GM19239 (cell line): ENCODE measurements around the gene KRTAP10-2.
"Not testable (repeated sequence)": the region's sequence is repeated elsewhere in the genome, so short reads cannot be mapped to it uniquely, and the experiment has no call there.

Source experiments
- DNase-seq: peaks from one replicate; pipeline ENCODE4 v3.0.0; 2011; ENCODE audit warnings: low spot score; ENCODE audit not compliant: insufficient read length
- FAIRE-seq: peaks from 2 replicates; lab custom pipeline; 2011; peaks lifted over from hg19 to GRCh38; lab: Jason Lieb, UNC

Gene KRTAP10-2

DNA sequence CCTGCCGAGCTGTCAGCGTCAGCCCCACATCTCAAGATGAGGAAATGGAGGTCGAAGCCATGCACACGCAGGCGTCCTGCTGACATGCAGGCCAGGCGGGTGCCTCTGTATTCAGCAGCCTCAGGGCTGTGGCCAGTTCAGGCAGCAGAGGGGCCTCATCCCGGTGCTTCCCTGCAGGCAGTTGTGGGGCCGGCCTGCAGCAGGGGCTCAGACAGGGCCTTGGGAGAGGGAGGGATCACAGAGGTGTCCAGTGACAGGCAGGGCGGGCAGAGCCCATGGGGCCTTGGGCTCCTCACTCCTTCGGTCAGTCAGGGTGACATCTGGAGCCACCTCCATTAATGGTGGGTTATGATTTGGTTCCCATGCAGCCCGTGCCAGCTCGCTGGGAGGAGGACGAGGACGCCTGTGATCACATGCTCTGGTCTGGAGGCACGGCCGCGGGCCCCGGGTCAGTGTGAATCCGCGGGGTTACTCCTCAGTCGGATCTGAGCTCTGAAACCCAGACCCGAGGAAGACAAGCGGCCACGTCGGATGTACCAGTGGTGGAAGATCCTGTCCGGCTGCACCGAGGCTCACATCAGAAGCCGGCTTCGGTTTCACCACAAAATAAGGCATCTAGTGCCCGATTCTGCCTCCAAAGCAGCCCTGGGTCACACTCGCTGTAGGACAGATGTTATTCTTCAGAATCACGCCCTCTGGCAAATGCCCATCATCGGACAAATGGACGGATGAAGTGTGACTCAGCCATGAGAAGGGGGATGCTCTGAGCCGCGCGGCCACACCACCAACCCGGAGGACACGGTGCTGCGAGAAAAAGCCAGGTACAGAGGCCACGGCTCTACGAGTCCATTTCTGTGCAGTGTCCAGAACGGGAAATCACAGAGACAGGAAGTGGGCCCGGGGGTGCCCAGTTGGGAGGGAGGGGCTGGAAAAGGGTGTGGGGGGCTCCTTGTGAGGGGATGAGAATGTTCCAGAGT lies 44.7 kb downstream of the KRTAP10-2 start:
- DNase-seq (no peak), FAIRE-seq (no peak)

DNA sequence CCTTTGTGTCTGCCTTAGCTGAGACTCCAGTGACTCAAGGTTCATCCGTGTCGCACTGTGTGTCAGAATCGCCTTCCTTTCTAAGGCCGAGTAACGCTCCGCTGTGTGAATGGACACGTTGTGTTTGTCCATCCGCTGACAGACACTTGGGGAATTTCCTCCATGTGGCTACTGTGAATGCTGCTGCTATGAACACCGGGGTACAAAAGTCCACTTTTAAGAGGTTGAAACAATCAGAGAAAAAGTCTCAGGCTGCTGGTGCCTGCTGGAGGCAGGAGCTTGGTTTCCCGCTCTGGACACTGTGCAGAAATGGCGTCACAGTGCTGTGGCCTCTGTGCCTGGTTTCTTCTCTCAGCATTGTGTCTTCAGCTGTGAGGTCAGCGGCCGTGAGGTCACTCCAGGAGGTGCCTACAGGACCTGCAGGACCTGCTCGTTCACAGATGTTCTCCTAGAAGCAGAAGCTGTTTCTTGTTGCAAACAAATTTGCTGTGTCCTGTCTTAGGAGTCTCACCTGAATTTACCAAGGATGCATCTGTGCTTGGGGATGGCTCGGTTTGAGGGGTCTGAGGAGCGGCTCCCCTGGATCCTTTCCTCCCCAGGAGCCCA lies 45.5 kb downstream of the KRTAP10-2 start:
- FAIRE-seq (no peak), DNase-seq (no peak)

GRCh38 chr21:44503901-44504399 lies 47.4 kb downstream of the KRTAP10-2 start:
- FAIRE-seq (no peak), DNase-seq (no peak)

- FAIRE-seq, DNase-seq: not testable (repeated sequence)
These were observed 48.1 kb downstream of the KRTAP10-2 start for GRCh38 chr21:44503006-44503889.

DNA sequence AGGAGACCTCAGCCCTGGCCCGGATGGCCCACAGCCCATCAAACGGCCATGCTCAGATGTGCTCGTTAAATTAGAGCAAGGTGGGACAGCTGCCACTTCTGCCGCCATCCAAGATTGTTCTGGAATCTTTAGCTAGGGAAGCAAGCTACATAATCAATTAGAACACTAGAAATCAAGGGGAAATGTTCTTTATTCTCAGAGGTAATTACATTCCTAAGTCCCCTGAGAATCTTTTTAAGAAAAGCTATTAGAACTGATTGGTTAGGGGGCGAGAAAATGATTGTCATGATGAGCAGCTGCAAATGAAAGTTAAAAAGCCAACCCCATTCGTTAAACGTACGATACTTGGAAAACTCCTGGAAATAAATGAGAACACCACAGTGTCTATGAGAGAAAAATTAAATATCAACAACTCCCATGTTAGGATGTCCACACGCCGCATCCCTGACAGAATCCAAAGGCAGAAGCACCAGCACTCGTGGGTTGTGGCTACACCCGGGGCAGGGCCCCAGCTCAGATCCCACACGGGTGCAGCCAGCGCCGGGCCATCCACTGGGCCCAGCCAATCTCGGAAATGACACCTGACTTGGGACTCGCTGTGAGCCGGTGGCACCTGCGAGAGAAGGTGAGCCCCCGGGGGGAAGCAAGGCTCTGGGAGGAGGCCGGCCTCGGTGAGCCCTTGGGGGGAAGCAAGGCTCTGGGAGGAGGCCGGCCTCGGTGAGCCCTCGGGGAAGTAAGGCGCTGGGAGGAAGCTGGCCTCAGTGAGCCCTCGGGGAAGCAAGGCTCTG lies 48.9 kb downstream of the KRTAP10-2 start:
- FAIRE-seq, result no peak
- no peak for DNase-seq
